Mononuclear cell (primary cell): ENCODE results near the gene KLHL36. TPM values are rescaled to one million over a fixed set of nuclear protein-coding genes. Genes with fewer than 3 reads are reported as not detected.

ENCODE experiments used
- H3K27me3 ChIP-seq: 2 replicates; pipeline ENCODE4 v1.6.0; 2011; ENCODE audit warnings: low read length, control low read depth; ENCODE audit not compliant: insufficient read depth
- H3K4me1 ChIP-seq: 2 replicates; pipeline ENCODE4 v1.5.1; 2011; ENCODE audit warnings: mild to moderate bottlenecking, low read length, control low read depth; ENCODE audit not compliant: insufficient read depth
- H3K4me3 ChIP-seq: 2 replicates; pipeline ENCODE4 v1.5.1; 2011; ENCODE audit warnings: mild to moderate bottlenecking, low read length, moderate library complexity
- H3K9me3 ChIP-seq: 2 replicates; pipeline ENCODE4 v1.5.1; 2011; ENCODE audit warnings: low read depth, mild to moderate bottlenecking, control low read depth, low read length
- total RNA-seq: library from RNA; depleted of rRNA; stranded (reverse); fragments of >200 nt; gene quantifications from one replicate; pipeline ENCODE4 v1.2.3, GENCODE V29; 2012

Gene KLHL36
- total RNA-seq, 1 donor: 53.0 TPM

DNA sequence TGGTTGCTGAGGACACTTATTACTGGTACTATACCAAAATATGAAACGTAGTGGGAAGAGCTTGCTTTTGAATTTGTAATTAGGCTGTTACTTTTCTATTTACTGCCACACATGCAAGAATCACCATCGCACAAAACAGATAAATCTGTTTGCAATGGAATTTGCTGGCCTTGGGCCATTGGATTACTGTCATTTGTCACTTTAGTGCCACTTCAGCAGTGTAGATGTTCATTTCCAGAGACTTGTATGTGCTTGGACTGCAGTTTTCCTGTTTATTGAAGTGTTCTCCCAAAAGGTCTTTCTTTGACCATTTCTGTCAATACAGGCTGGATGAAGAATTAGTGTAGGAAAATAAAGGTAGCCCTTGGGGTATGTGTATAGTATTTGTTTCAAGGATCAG is 55.9 kb downstream of the KLHL36 start:
- no peaks in the 10 kb centered on the region for H3K27me3 ChIP-seq
- H3K4me3 ChIP-seq: no peak overlapping the region
- H3K4me1 ChIP-seq: peaks cover 32% of the 10 kb centered on the region
- H3K9me3 ChIP-seq: no peaks in the 10 kb centered on the region

GRCh38 chr16:84706856-84707255 is 58.5 kb downstream of the KLHL36 start:
- H3K4me1 ChIP-seq: peaks cover 36% of the 10 kb centered on the region
- no peaks in the 10 kb centered on the region for H3K27me3 ChIP-seq
- H3K4me3 ChIP-seq: no peak overlapping the region
- H3K9me3 ChIP-seq: no peaks in the 10 kb centered on the region

GRCh38 chr16:84709609-84710008 is 61.3 kb downstream of the KLHL36 start:
- peaks cover 59% of the 10 kb centered on the region for H3K4me1 ChIP-seq
- H3K9me3 ChIP-seq: no peaks in the 10 kb centered on the region
- H3K4me3 ChIP-seq: no peak overlapping the region
- H3K27me3 ChIP-seq: no peaks in the 10 kb centered on the region

GRCh38 chr16:84710686-84711085 is 62.4 kb downstream of the KLHL36 start:
- H3K4me3 ChIP-seq: no peak overlapping the region
- no peaks in the 10 kb centered on the region for H3K9me3 ChIP-seq
- H3K4me1 ChIP-seq: peaks cover 51% of the 10 kb centered on the region
- H3K27me3 ChIP-seq: no peaks in the 10 kb centered on the region

Other genes starting within 250 kb of the KLHL36 start
- 1.8 TPM for gene MEAK7, start 143.9 kb upstream of the KLHL36 start, total RNA-seq
- gene COTL1, start 30.4 kb upstream of the KLHL36 start, total RNA-seq: 528 TPM
- 141 TPM for gene USP10, start 51.5 kb downstream of the KLHL36 start, total RNA-seq
- 17.5 TPM for gene CRISPLD2, start 171.5 kb downstream of the KLHL36 start, total RNA-seq